ENCODE results near the gene SMS. TPM values are rescaled to one million over a fixed set of nuclear protein-coding genes. Genes with fewer than 3 reads are reported as not detected.

SMS gene
- total RNA-seq, 1 experiment from 2014 or later, result 548 TPM

DNA sequence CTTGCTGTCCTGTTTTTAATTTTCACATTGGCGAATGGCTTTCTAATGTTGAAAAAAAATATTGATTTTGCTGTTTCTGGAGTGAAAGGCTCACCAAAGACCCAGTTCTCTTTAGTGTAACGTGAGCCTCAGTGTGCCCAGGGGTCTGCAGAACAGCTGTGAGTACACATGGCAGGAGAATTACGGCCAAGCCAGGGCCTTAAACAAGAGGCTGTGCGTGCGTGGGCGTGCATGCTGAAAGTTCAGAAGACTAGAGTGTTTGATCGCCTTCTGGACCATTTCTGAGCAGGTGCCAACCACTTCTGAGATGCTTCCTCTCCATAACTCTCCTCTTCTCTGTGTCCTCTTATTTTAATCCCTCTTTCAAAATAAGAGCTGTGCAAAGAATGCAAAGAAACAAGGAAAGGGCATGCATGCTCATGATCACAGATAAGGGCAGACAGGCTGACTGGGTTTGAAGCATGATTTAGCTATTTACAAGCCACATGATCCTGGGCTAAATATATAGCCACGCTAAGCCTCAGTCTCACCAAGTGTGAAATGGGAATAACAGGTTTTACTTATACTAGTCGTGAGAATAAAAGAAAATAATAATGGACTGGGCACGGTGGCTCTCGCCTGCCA, 101.5 kb downstream of the SMS start:
- Histone ChIP-seq H3K27me3 (no peaks in the 10 kb centered on the region), H3K36me3 (no peaks in the 10 kb centered on the region), H3K9me3 (no peaks in the 10 kb centered on the region), H3K4me3 (no peak overlapping the region)
- DNase-seq, result no peak

- no peaks in the 10 kb centered on the region for H3K9me3 ChIP-seq
- H3K36me3 ChIP-seq, result no peaks in the 10 kb centered on the region
- H3K4me3 ChIP-seq, result no peak overlapping the region
- H3K27me3 ChIP-seq, result no peaks in the 10 kb centered on the region
- no peak for DNase-seq
These were observed 103.4 kb downstream of the SMS start for GRCh38 chrX:22043872-22044271.

Other genes starting within 250 kb of the SMS start
- gene SMPX, start 182.6 kb upstream of the SMS start, total RNA-seq (2014; rRNA removed; shearing (Covaris generic); ENCODE audit: low replicate concordance), result not detected in 2 replicates
- 8.8 and 12.6 TPM in 2 replicates for gene MBTPS2, start 101.1 kb upstream of the SMS start, total RNA-seq (2014; rRNA removed; shearing (Covaris generic); ENCODE audit: low replicate concordance)
- gene YY2, start 84.7 kb upstream of the SMS start, total RNA-seq (2014; rRNA removed; shearing (Covaris generic); ENCODE audit: low replicate concordance), result 0.62 and 0.69 TPM in 2 replicates
- 0.05 and 0.20 TPM in 2 replicates for gene PHEX, start 91.6 kb downstream of the SMS start, total RNA-seq (2014; rRNA removed; shearing (Covaris generic); ENCODE audit: low replicate concordance)